A172 (cell line): ENCODE results near the gene FAM131C. TPM values are rescaled to one million over a fixed set of nuclear protein-coding genes. Genes with fewer than 3 reads are reported as not detected.
A peak's percentile ranks its signal among the peaks of the same experiment; 100 is the strongest.

ENCODE experiments used
- DNase-seq: peaks from one replicate; pipeline ENCODE4 v3.0.0-alpha.2; 2015; ENCODE audit warnings: low spot score
- total RNA-seq: library from RNA; depleted of rRNA; stranded (reverse); fragments of >200 nt; shearing (Covaris generic); gene quantifications from 2 replicates; pipeline ENCODE4 v1.2.3, GENCODE V29; 2014

The FAM131C gene
- total RNA-seq, 1 experiment from 2014 or later, result 1.8 TPM

DNA sequence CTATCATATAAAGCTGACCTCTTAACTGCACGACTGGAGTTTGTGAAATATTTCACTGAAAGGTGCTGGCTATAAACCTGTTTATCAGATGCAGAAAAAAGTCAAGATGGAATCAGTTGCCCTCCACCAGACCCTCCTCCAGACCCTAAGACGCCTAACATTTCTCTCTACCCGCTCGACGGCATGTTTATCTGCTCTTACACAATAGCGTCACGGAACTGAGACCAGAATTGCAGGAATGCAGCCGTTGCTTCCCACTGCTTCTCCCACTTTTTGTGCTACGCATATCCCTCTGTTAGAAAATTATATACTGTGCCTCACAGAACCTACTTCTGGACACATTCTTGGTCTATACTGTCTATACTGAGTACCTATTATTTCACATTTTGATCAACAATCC is 28.2 kb upstream of the FAM131C start:
- DNase-seq, result no peak

DNA sequence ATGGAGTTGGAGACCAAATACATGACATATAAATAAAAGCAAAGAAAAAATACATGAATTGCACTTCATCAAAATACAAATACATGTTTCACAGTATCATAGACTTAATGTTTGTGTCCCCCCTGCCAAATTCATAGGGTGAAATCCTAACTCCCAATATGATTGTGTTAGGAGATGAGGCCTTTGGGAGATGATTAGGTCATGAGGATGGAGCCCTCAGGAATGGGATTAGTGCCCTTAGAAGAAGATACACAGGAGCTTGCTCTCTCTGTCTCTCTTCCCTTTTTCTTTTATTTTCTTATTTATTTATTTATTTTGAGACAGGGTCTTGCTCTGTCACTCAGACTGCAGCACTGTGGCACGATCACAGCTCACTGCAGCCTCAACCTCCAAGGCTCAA is 26.0 kb upstream of the FAM131C start:
- no peak for DNase-seq

- no peak for DNase-seq
Measured at GRCh38 chr1:16095447-16095846, 22.0 kb upstream of the FAM131C start.

DNA sequence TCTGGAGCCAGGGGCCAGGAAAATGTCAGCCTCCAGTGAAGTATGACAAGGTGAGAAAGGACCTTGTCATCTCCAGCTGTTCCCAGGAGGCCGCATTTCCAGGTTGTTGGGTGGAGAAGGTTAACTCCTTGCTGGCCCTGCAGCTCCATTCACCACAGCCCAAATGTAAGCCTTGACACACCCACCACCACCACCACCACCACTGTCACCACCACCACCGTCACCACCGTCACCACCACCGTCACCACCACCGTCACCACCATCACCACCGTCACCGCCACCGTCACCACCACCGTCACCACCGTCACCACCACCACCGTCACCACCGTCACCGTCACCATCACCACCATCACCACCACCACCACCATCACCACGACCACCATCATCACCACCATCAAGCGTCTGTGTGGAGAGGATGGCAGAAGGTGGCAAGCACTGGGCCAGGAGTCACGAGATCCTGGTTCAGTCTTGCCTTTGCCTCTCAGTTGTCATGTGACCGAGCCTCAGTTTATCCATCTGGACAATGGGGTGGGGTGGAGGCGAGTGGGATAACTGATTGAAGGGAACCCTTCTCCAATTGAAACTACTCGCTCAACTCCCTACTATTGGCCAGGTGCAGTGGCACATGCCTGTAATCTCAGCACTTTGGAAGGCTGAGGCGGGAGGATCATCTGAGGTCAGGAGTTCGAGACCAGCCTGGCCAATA is 21.2 kb upstream of the FAM131C start:
- no peak for DNase-seq

DNA sequence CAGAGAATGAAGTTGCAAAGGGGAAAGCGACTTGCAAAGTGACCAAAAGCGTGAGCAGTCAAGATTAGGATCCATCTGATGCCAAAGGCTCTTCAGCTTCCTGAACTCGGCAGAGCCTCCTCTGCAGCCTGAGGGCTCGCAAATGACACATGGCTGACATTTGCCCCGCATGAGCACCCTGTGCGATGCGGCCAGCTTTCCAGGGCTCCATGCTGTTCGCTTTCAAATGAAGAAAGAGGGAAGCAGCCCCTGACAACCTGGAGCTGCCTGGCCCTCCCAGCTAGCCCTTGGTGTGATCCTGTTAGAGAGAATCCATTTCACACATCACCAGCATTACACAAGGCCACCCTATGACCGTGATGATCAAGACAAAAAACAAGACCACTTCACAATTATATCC is 20.2 kb upstream of the FAM131C start:
- no peak for DNase-seq

DNA sequence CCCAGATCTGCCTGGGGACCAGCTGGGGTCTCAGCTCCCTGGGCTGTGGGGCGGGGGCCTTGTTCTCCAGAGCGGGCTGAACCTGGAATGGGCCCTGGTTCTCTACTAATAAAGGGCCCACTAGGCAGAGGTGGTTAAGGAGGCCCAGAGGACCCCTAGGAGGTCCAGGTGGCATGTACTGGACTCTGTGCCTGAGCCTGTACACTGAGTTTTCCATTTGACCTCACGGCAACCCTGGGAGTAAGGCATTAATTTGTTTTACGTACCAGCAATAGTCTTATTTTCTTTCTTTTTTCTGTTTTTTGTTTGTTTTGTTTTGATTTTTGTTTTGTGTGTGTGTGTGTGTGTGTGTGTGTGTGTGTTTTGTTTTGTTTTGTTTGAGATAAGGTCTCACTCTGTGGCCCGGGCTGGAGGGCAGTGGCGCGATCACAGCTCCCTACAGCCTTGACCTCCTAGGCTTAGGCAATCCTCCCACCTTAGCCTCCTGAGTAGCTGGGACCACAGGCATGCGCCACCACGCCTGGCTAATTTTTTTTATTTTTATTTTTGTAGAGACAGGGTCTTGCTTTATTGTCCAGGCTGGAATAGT is 19.6 kb upstream of the FAM131C start:
- DNase-seq, result no peak

DNA sequence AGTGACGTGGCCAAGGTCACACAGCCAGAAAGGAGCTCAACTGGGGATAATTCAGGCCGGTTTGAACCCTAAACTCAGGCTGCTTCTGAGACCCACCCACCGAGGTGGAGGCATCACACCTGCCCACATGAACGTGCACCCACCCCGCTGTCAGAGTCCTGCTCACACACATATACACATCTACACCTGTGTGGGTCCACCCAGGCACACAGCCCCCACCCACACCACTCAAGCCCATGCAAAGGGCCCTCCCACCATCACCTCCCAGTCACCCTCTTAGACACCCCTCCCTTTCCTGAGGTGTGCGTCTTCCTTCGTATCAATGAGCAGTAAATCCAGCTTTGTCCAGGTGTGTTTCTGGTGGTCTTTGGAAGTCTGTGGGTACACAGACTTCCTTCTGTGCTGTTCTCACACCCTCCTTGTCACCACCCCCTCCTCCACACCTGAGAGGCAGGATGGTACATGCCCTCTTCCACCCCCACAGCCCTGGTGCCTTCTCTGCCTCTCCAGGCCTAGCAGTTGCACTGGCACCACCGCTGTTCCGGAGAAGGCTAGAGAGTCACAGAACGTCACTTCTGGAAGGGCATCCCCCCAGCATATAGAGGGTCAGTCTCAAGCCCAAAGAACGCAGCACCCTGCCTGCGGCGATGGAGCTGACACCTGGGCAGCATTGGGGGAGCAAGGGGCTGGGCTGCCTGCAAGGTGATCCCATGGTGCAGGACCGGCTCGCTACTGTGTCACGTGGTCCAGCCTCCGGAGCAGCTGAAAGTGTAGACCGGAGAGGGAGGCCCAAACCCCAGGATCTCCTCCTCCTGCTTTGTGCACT is 18.9 kb upstream of the FAM131C start:
- DNase-seq, result no peak

- no peak for DNase-seq
Measured at GRCh38 chr1:16091296-16091695, 17.8 kb upstream of the FAM131C start.

DNA sequence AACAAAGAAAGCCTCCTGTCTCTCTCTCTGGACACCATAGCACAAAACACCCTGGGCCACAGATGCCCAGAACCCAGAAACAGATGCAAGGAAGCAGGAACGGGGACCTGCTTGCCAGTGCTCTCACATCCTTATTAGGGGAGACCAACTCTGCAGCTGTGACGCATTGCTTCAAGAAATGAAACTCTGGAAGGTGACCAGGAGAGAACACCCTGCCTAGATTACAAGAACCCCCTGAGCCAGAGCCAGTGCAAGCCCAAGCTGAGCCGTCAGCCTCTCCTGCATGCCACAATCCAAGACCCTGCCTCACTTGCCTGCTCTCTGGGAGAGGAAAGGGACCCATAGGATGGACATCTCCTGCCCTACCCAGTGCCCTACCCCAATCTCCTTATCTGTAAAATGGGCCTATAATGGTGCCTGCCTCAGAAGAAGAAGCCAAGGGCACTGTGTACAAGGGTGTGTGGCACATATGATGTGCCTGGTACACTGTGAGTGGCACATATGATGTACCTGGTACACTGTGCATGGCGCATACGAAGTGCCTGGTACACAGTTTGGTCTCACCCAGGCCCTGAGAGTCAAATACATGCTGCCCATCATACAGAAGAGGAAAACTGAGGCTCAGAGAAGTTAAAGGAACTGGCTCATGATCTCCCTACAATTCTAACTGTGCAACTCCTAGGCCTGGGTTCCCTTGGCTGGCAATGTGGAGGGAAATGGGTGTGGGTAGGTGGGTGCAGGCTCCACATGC is 16.8 kb upstream of the FAM131C start:
- no peak for DNase-seq

- peak; percentile 75 for DNase-seq
Measured at GRCh38 chr1:16088996-16089395, 15.5 kb upstream of the FAM131C start.

DNA sequence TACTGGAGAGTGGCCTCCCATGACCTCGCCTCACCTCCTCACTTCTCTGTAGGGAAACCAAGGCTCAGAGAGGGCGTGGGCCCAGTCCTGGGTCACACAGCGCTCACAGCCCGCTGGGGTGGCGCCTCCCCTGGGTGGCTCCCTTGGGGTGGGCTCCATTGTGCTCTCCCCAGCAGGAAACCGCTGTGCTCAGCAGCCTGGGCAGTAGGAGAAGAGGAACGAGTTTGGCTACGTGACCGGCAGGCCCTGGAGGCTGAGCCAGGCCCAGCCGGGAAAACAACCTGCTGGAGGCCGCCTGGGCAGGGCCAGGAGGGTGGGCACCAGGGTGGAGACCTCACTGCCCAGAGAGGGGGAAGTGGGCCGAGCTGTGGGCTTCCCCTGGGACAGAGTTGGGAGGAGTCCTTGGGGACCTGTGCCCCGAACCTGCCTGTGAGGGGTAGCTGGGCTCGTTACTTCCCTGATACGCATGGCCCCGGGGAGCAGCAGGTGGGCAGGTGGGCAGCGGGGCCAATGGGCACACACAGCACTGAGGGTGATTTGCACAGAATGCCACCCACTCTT is 15.0 kb upstream of the FAM131C start:
- no peak for DNase-seq

DNA sequence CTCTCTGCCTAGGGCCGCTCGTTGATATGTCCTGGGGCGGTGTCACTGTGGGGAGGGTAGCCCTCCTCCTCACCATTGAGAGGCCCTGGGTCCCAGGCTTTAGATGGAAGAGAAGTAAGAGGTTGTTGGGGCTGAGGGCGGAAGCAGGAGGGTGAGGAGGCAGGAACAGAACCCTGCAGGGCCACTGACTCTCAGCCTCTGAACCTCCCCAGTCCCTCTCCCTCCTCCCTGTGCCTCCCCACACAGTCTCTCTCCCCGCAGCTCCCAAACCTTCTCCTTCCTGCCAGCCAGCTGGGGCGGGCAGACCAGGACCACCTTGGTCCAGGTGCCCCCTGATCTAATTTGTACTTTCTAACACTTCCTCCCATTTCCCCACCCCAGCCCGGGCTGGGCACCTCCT is 14.3 kb upstream of the FAM131C start:
- no peak for DNase-seq

DNA sequence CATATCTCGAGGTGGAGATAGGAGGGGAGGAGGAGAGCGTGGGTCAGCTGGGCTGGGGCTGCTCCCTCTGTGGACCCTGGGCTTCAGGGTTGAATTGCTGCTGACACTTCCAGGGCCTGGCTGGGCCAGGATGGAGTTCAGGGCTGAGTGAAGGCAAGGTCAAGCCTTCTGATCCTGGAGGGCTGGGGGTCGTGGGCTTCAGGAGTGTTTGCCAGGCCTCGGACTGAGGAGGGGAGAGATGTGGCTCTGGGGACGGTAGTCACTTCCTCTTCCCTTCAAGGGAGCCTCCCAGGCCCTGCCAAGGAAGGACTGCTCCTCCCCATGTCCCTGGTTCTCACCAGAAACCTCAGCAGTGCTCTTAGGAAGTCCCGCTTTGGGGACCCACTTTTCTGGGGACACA is 12.1 kb upstream of the FAM131C start:
- DNase-seq, result no peak

DNA sequence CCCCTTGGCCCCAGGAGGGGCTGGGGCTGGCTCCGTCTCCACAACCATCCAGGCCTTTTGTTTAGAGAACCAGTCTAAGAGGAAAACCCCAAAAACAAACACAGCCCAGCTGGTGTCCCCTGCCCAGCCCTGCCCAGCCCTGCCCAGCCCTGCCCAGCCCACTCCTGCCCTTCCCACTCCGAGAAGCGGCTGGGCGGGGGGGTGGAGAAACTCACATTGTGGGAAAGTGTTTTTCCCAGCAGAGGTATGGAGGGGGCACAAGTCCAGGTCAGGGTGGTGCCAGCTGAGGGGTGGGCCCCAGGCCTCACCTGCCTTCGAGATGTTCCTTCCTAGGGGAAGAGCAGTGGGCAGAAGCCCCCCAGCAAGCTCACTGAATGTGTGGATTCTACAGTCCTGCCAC is 10.0 kb upstream of the FAM131C start:
- no peak for DNase-seq

DNA sequence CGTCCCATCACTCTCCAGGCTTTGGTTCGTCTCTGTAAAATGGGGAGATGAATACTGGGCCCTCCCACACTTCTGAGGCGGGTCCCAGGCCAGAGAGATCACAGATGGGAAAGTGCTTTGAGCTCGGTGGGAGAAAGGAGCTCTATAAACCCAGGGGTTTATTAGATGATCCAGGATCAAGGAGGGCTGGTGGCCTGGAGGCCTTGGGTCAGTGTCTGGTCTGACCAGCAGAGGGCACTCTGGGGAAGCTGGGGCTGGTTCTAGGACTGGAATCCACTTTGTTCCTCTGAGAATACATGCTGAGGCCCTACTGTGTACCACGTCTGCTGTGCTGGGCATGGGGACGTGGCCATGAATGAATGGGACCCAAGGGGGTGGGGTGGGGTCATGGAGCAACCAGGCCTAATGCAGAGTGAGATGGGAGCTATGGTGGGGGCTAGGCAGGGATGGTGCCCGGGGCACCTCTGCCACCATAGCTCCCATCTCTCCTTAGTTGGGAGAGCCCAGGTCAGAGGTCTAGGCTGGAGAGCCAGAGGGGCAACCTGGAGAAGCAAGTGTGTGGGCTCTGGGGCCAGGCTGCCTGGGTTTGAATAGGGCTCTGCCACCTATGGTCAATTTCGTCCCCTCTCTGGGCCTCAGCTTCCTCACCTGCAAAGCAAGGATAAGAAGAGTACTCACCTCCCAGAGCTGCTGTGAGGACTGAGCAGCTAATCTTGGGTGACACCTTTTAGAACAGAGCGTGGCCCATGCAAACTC is 9.0 kb upstream of the FAM131C start:
- peak; percentile 50 for DNase-seq

DNA sequence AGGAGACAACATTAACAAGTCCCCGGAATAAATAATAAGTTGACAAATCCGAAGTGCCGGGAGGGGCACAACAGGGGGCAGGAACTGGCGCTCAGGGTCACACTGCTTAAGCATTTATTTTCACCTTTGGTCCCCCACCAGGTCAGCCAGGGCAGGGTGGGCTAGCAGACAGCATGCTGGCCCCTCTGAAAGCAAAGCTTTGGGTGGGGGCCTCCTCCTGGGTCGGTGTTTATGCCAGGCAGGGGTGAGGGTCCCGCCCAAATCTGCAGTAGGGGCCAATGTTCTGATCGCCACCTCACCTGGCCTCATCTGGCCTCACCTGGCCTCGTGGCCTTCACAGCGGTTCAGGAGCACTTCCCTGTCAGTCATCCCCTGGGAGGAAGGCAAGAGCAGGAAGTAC is 8.2 kb upstream of the FAM131C start:
- no peak for DNase-seq

- DNase-seq, result no peak
Measured at GRCh38 chr1:16080422-16081150, 7.1 kb upstream of the FAM131C start.

DNA sequence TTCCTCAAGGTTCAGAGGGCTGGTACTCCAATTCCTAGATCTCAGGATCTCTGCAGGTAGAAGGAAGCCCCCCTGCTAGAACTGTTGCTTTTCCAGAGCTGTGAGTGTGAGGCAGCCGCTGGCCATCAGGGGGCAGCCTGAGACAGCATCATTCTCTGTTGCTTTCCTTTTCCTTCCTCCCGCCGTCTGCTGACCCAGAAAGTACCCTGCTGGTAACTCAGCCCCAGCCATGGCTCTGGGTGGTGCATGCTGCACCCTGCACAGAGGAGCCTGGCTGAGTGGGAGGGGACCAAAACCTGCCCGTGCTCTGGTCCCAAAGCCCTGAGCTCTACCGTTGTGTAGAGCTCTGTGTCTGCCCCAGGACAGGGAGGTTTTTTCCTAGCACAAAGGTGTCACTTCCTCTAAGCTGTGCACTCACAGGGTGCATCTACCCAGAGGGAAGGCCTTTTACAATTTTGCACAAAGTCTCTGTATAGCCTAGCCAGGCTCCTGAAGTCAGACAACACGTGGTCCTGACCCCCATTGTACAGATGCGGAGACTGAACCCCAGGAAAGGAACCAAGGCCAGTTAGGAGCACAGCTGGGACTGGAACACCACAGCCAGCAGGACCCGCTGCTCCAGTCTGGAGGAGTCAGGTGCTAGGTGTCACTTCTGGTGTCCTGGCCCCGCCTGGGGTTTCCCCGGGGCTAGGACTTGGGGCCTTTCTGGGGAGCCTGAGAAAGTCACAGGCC is 5.6 kb upstream of the FAM131C start:
- peak; percentile 72 for DNase-seq

GRCh38 chr1:16077406-16078245 is 4.2 kb upstream of the FAM131C start:
- no peak for DNase-seq
